Activated T-cell treated with anti-CD3 and anti-CD28 coated beads, Interleukin-2, amount 50 U/mL, for 48 hours (primary cell): Measurements from ENCODE around the gene CCDC93.
A peak's percentile ranks its signal among the peaks of the same experiment; 100 is the strongest.
"Not testable (repeated sequence)": the region's sequence is repeated elsewhere in the genome, so short reads cannot be mapped to it uniquely, and the experiment has no call there.

Source experiments
- DNase-seq, 2 experiments: peaks; one replicate each; pipeline ENCODE4 v3.0.0-alpha.2; 2020

Gene CCDC93

DNA sequence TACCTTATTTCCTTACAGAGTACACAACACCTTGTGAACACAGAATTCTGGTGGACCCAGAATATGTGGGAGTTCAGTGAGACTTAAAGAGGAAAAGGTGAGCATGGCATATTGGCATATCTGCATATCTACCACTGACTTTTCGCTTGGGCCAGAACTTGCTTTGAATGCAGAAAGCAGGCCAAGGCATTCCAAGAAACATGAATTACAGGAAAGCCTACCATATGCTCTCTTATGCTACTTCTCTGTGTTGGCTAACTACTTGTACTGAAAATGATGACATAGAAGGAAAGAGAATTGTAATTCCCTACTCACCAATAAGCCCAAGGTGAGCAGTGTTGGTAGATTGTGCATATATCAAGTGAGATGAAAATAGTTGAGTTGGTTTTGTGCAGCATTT, 31.4 kb upstream of the CCDC93 start:
- no peak for DNase-seq

DNA sequence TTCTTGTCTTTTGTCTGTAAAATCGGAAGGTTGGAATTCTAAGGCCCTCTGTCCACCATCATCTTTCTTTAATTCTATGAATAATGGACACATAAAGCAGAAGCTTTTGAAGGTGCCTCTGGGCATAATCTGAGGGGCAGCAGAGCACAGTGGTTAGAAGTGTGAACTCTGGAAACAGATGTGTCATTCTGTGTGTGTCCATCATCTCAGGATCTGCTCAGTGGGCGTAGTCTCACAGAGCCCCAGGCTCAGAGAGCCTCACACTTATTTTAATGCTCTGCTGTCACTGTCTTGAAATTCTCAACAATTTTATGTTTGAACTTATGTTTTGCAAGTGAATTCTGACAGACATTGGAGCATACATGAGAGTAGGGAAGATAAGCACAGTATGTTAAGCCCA, 31.0 kb upstream of the CCDC93 start:
- no peak for DNase-seq

GRCh38 chr2:118044103-118044716, 30.3 kb upstream of the CCDC93 start:
- no peak for DNase-seq

GRCh38 chr2:118040891-118041290, 27.0 kb upstream of the CCDC93 start:
- DNase-seq = no peak

DNA sequence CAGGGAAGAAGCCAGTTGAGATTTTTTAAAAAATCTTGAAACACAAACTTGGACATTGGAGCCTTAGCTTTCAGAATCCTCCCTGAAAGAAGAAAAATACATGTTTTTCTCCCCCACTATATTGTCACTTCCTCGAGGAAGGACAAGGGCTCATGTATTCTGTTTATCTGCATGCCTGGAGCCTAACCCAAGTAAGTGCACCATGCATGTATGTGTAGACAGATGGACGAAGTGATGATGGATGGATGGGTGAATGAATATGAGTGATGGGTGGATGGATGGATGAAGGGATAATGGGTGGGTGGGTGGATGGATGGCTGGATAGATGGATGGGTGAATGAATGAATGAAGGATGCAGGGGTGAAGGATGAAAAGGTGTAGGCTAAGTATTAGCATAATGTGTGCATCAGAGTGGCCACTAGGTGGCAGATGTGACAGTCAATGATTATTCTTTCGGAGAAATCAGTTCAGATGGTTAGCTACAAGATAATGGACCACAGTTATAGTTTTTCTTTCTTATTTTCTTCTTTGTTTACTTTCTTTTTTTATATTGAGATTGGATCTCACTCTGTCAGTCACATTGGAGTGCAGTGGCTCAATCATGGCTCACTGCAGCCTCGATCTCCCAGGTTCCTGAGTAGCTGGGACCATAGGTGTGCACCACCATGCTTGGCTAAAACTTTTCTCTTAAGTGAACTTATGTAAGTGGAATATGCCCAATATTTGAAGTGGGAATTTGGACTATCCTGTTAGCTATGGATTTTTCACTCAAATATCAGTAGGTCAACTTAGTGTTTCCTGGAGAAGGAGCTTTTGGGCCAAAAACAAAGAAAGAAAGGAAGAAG, 18.5 kb upstream of the CCDC93 start:
- DNase-seq = peak; percentile 47 to 54

- no peak for DNase-seq
These were observed 17.7 kb upstream of the CCDC93 start for GRCh38 chr2:118031566-118031965.

- DNase-seq = no peak
These were observed 15.2 kb upstream of the CCDC93 start for GRCh38 chr2:118029025-118029424.

DNA sequence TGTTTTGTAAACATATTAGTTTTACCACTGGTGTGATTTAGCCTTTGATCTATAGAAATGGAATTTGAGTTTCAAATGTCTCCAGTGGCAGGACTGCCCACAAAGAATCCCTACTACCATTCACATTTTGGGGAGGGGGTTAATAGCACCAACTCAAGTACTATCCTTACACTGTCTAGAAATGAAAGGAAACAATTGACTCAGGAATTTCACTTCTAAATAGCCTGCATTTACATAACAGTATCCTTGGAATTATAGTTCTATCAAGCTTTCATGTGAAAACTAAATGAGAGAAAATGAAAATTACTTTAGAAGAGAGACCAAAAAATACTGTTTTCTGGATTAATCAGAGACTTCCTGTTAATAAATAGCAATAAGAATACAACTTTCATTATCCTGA, 7.5 kb upstream of the CCDC93 start:
- no peak for DNase-seq

DNA sequence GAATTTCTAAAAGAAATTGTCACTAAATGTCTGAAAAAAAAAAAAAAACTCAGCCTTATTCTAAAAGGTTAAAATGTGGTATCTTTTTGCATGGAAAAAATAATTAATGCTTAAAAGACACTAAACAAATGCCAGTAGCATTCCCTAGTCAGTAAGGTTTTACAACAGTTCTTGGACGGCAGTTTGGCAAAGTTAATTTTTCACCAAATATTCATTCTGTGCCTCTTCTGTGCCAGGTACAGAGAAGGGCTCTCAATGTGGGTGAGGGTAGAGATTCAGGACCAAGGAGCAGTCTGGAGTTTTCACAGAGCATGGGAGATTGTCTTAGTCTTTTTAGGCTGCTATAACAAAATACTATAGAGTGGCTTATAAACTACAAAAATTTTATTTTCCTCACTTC, 6.0 kb upstream of the CCDC93 start:
- no peak for DNase-seq

DNA sequence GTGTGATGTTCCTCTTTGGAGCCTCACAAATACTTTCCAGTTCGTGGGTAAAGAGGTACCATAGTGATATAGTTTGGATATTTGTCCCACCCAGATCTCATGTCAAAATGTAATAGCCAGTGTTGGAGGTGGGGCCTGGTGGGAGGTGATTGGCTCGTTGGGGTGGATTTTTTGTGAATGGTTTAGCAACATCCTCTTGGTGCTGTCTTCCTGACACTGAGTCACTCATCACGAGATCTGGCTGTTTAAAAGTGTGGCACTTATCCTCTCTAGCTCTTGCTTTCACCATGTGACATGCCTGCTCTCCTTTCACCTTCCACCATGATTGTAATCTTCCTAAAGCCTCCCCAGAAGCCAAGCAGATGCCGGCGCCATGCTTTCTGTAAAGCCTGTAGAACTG, 3.0 kb upstream of the CCDC93 start:
- DNase-seq = peak; percentile 23 to 24

- not testable (repeated sequence) for DNase-seq
These were observed 1.9 kb upstream of the CCDC93 start for GRCh38 chr2:118015761-118016160.

GRCh38 chr2:118014492-118014824, 588 bp upstream of the CCDC93 start:
- DNase-seq = no peak

DNA sequence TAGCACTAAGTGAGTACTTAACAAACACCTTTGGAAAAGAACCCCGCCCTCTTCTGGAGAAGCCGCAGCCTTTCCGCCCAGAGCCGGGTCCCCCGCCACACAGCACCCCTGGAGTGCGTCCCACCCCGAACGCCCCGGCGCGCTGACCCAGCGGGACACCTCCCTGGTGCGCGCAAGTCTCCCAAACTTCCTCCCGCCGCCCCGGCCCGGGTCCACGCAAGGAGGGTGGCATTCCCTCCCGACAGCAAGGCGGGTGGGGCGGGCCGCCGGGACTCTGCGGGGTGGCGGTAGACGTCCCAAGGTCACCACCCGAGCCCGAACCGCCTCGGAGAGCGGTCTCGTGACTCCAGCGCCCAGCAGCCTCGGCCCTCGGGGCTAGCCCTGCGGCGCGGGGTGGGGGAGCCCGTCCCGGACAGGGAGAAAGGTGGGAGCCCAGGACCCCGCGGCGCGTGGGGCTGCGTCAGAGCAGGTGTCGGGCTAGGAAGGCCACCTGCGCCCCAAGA, 598 bp downstream of the CCDC93 start:
- peak; percentile 54 to 57 for DNase-seq

DNA sequence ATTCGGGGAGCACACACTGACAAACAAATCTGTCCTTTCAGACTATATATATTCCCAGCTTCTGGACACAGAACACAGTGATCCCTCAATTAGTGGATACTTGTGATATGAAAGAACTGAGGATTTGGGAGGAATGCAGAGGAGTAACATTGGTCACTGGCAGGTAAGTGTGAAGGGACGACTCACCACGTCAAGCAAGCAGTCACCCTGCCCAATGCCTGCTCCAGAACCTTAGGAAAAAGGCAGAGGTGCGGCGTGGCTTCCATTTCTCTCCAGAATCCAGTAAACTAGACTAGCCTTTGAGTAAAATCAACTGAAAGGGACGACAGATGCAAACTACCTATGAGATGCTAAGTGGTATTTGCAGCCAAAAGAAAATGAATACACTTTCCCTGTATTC, 1.1 kb downstream of the CCDC93 start:
- DNase-seq = no peak

GRCh38 chr2:118010473-118010872, 3.4 kb downstream of the CCDC93 start:
- DNase-seq = no peak

GRCh38 chr2:118006861-118007260, 7.0 kb downstream of the CCDC93 start:
- no peak for DNase-seq

DNA sequence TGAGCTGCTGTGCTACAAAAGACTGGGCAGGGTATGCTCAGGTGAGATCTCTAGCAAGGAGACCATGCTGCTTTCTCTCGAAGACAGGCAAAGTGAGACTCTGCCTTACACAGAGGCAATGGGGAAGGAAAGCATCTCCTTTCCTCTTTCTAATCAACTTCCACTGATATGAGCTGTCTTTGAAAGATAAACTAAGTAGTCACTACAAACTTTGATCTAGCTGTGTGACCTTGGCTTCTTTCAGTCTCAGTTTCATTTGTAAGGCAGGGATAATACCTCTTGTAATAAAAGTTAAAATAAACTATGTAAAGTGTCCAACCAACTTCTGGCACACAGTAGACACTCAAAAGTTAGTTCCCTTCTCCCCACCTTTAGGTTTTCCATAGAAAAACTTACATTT, 7.5 kb downstream of the CCDC93 start:
- DNase-seq = no peak

DNA sequence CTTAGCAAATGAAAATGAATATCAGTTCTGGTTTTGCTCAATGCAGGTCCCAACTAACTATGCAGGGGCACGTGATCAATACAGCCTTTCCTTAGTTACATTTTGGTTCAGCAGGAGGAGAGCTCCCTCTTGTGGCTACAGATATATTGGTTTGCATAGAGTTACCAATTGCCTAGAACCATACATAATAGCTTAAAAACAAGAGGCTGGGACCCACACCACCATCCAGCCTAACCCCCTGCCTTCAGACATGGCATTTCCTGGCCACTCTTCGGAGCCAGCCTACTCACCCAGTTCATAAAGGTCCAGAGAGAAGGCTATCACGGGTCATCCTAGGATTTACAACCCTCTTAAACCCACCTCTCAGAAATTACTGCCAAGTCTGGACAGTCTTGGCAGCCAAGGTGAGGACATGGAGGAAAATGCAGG, 10.5 kb downstream of the CCDC93 start:
- DNase-seq = peak; percentile 25 to 38

- DNase-seq = no peak
These were observed 13.8 kb downstream of the CCDC93 start for GRCh38 chr2:118000041-118000440.

- DNase-seq = no peak
These were observed 15.9 kb downstream of the CCDC93 start for GRCh38 chr2:117997872-117998454.

DNA sequence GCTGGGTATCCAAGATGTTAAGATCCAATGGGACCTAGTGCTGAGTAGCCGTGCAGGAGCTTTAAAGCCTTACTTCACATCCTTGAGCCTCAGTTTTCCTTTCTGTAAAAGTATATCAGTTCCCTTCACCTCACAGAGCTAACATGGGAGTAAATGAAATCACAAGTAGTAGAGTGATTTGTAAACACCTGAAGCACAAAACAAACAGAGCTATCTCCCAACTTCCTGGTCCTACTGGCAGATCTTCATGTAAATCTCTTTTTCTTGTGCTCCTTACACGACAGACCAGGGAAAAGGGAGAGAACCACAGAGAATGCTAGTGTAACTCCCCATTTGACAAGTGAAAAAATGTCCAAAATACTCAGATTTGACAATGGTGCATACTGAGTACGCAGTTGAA, 17.3 kb downstream of the CCDC93 start:
- no peak for DNase-seq

DNA sequence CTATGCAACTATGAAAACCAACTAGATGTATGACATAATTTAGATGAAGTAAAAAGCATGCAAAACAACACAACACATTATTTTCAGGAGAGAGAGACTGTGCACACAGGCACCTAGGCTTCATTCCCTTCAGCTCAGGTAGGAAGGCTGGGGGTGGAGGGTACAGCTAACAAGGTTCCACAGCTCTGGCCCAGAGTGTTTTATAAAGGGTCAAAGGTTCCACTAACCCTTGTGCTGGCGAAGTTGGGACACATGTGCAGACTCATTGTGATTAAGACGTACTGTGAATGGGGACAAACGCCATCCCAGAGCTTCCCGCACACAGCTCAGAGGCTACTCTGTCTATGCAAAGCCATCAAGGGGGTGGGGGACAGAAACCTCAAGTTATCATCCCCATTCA, 19.1 kb downstream of the CCDC93 start:
- no peak for DNase-seq

DNA sequence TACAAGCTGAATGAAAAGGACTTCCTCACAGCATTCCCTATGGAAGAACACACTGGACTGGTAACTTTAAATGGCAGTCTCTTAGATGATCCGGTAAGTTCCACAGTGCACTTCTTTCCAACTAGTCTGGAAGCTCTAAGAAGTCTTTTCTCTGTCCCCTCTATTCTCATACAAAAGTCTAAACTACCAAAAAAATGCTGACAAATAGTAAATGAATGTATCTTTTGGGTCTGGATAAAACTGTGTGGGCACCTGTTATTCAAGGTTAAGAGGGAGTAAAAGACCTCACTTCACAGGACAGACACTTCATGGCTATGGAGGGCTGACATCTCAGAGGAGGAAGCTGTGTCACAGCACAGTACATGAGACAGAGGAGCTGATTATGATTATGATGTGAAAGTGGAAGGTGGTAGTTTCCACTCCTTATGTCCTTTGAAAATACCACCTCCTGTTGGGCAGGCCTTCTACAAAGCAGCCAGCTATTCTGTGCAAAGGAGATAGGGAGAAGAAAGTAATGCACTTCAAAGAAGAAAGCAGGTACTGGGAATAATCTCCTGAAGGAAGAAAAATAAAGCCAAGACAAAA, 23.9 kb downstream of the CCDC93 start:
- DNase-seq = no peak

DNA sequence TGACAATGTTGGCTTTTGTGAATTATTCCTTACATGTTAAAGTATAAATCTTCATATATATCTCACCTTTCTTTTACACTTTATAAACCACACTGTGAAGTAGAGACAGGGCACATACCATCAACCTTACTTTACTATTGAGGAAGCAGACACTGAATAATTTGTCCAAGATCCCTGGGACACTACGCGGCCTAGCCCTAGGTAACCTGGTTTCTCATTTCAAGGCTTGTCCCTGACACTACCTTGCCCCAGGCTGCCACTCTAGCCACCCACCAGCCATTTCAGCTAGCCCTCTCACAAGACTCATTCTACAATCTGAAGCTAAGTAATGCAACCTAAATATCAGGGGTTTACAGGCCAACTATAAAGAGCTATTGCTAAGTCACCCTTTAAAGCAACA, 26.7 kb downstream of the CCDC93 start:
- DNase-seq = no peak
